Measurements from ENCODE around the gene DNAJC5.

GRCh38 chr20:63873477-63873971, 21.4 kb upstream of the DNAJC5 start:
- TF ChIP-seq, protein P1, sequence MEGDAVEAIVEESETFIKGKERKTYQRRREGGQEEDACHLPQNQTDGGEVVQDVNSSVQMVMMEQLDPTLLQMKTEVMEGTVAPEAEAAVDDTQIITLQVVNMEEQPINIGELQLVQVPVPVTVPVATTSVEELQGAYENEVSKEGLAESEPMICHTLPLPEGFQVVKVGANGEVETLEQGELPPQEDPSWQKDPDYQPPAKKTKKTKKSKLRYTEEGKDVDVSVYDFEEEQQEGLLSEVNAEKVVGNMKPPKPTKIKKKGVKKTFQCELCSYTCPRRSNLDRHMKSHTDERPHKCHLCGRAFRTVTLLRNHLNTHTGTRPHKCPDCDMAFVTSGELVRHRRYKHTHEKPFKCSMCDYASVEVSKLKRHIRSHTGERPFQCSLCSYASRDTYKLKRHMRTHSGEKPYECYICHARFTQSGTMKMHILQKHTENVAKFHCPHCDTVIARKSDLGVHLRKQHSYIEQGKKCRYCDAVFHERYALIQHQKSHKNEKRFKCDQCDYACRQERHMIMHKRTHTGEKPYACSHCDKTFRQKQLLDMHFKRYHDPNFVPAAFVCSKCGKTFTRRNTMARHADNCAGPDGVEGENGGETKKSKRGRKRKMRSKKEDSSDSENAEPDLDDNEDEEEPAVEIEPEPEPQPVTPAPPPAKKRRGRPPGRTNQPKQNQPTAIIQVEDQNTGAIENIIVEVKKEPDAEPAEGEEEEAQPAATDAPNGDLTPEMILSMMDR (IDR thresholded peaks at IDR 0.05), result no peak
- TF ChIP-seq POLR2A (IDR thresholded peaks at IDR 0.05), result peak in 2 of 3 donors; percentile 13 to 46

Measured in body of pancreas (tissue), 4 donors.